Left lung (tissue), 10 donors: ENCODE data around the gene TUBGCP3. TPM values are rescaled to one million over a fixed set of nuclear protein-coding genes. Genes with fewer than 3 reads are reported as not detected.

Experiments used
- ATAC-seq: fragments of 200-7000 bp; cut with Tn5 transposase; one replicate; pipeline ENCODE4 v1.9.1; 2020; ENCODE audit warnings: moderate library complexity
- DNase-seq, 4 donors: peaks; one replicate each; pipeline ENCODE4 v3.0.0-alpha.2; 2013 to 2020
- H3K27ac ChIP-seq, 2 donors: fragments of 200-600 bp; sonication (generic) in 1 of 2; one replicate each; pipeline versions ENCODE4 v1.5.0 to v1.8.0; 2020 to 2021
- H3K27me3 ChIP-seq, 2 donors: fragments of 200-600 bp; sonication (generic) in 1 of 2; one replicate each; pipeline versions ENCODE4 v1.5.0 to v1.8.0; 2020 to 2021
- H3K36me3 ChIP-seq, 2 donors: fragments of 200-600 bp; sonication (generic) in 1 of 2; one replicate each; pipeline versions ENCODE4 v1.5.0 to v1.8.0; 2020 to 2021
- H3K4me1 ChIP-seq, 2 donors: fragments of 200-600 bp; one replicate each; pipeline ENCODE4 v1.8.0; 2021
- H3K4me3 ChIP-seq, 2 donors: fragments of 200-600 bp; sonication (generic) in 1 of 2; one replicate each; pipeline versions ENCODE4 v1.5.0 to v1.8.0; 2020 to 2021; ENCODE audit warnings: mild to moderate bottlenecking in 1 of 2
- H3K9me3 ChIP-seq, 2 donors: fragments of 200-600 bp; sonication (generic) in 1 of 2; one replicate each; pipeline versions ENCODE4 v1.5.0 to v1.8.0; 2020 to 2021
- CTCF ChIP-seq, 2 donors: fragments of 200-600 bp; sonication (generic) in 1 of 2; IDR thresholded peaks; one replicate each; pipeline versions ENCODE4 v1.5.0 to v1.8.0; 2021; ENCODE audit warnings: antibody characterized with exemption in 2 of 2
- intact Hi-C, 2 donors: fragments of 100-400 bp; cut with DNase I; formaldehyde crosslinking; loops; one replicate each; pipeline versions ENCODE4 v1.11.2 to v1.14.2; 2022
- polyA plus RNA-seq, 6 donors: library from polyadenylated mRNA; unstranded; fragments of 120-200 nt; gene quantifications; one replicate each; pipeline ENCODE4 v1.2.1, GENCODE V29; 2013; ENCODE audit not compliant: insufficient read length in 6 of 6
- total RNA-seq, 2 donors: library from RNA; stranded (reverse); fragmentation: NEBNext Ultra II Directional; extraction: Animal tissue kit (Norgen Biotek cat#: 25700); gene quantifications; one replicate each; pipeline ENCODE4 v1.2.1, GENCODE V29; 2021
- donor health status: DM: no; HTN: yes; CAD: no.
- donor health status: DM: no; HTN: no; CAD: no.

The TUBGCP3 gene
- total and polyA plus RNA-seq, 8 donors = 26.8 to 42.7 (median 32.7) TPM

- DNase-seq = no peak
- no peaks in the 10 kb centered on the region for H3K36me3 ChIP-seq
- H3K4me1 ChIP-seq = no peaks in the 10 kb centered on the region
- no peak for TF ChIP-seq CTCF (IDR thresholded peaks at IDR 0.05)
- no peak for ATAC-seq
- intact Hi-C loops = no loop called here
- no peak overlapping the region for H3K27ac ChIP-seq
- peaks cover 0 to 6% of the 10 kb centered on the region in 2 donors for H3K27me3 ChIP-seq
- H3K4me3 ChIP-seq = no peak overlapping the region
- no peaks in the 10 kb centered on the region for H3K9me3 ChIP-seq
Measured at GRCh38 chr13:112622375-112622774, 34.4 kb upstream of the TUBGCP3 start.

GRCh38 chr13:112619730-112620631 is 32.0 kb upstream of the TUBGCP3 start:
- H3K27ac ChIP-seq = peak overlapping the region in 1 of 2 donors; percentile 53
- peak; percentile 89 for ATAC-seq
- peak in 3 of 4 donors; percentile 25 to 65 (median 61) for DNase-seq
- no peaks in the 10 kb centered on the region for H3K9me3 ChIP-seq
- H3K36me3 ChIP-seq = no peaks in the 10 kb centered on the region
- H3K4me1 ChIP-seq = no peaks in the 10 kb centered on the region
- H3K27me3 ChIP-seq = peaks cover 0 to 13% of the 10 kb centered on the region in 2 donors
- intact Hi-C loops = no loop called here
- H3K4me3 ChIP-seq = peak overlapping the region in 1 of 2 donors; percentile 4
- no peak for TF ChIP-seq CTCF (IDR thresholded peaks at IDR 0.05)

GRCh38 chr13:112618501-112618900 is 30.5 kb upstream of the TUBGCP3 start:
- peaks cover 0 to 13% of the 10 kb centered on the region in 2 donors for H3K27me3 ChIP-seq
- intact Hi-C loops = no loop called here
- H3K27ac ChIP-seq = no peak overlapping the region
- no peak for ATAC-seq
- no peak overlapping the region for H3K4me3 ChIP-seq
- H3K9me3 ChIP-seq = no peaks in the 10 kb centered on the region
- H3K36me3 ChIP-seq = no peaks in the 10 kb centered on the region
- TF ChIP-seq CTCF (IDR thresholded peaks at IDR 0.05) = no peak
- DNase-seq = no peak
- H3K4me1 ChIP-seq = no peaks in the 10 kb centered on the region

- ATAC-seq (no peak), DNase-seq (no peak)
- H3K27me3 ChIP-seq = peaks cover 0 to 13% of the 10 kb centered on the region in 2 donors
- TF ChIP-seq CTCF (IDR thresholded peaks at IDR 0.05) = no peak
- no peaks in the 10 kb centered on the region for H3K4me1 ChIP-seq
- no peaks in the 10 kb centered on the region for H3K36me3 ChIP-seq
- intact Hi-C loops = no loop called here
- H3K9me3 ChIP-seq = no peaks in the 10 kb centered on the region
- H3K27ac ChIP-seq = no peak overlapping the region
- H3K4me3 ChIP-seq = no peak overlapping the region
Measured at GRCh38 chr13:112617754-112618375, 29.9 kb upstream of the TUBGCP3 start.
